Measurements from ENCODE around the gene NOL7.

GRCh38 chr6:13589801-13590200, 25.3 kb upstream of the NOL7 start:
- no peak for TF ChIP-seq EZH2 (IDR thresholded peaks at IDR 0.05; ENCODE audit: borderline replicate concordance, low read depth, low read length, poor library complexity, severe bottlenecking)
- TF ChIP-seq, protein P1, sequence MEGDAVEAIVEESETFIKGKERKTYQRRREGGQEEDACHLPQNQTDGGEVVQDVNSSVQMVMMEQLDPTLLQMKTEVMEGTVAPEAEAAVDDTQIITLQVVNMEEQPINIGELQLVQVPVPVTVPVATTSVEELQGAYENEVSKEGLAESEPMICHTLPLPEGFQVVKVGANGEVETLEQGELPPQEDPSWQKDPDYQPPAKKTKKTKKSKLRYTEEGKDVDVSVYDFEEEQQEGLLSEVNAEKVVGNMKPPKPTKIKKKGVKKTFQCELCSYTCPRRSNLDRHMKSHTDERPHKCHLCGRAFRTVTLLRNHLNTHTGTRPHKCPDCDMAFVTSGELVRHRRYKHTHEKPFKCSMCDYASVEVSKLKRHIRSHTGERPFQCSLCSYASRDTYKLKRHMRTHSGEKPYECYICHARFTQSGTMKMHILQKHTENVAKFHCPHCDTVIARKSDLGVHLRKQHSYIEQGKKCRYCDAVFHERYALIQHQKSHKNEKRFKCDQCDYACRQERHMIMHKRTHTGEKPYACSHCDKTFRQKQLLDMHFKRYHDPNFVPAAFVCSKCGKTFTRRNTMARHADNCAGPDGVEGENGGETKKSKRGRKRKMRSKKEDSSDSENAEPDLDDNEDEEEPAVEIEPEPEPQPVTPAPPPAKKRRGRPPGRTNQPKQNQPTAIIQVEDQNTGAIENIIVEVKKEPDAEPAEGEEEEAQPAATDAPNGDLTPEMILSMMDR (conservative IDR thresholded peaks at IDR 0.05; ENCODE audit: low read depth, low read length), result no peak

Data from A673 (cell line).